ENCODE measurements around the gene ZNF726.

DNA sequence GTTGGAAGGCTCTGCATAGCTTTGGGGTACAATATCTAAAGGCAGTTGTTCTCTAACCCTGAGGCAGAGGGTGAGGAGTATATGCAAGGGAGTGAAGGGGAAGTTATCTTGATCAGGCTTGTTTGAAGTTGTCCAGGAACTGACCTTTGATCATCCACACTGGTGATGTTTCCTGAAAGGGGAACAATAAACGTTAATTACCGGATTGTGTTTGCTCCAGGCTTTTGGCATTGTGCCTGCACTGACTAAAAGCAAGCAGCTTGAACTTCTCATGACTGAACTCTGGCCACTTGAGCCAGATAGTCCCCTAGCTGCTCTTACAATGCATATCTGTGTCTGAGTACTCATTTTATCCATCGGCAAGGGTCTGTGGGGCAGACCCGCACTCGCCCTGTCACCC is 27.0 kb upstream of the ZNF726 start:
- TF ChIP-seq CHD4 (IDR thresholded peaks at IDR 0.05; ENCODE audit: borderline replicate concordance) (no peak), POLR2AphosphoS2 (conservative IDR thresholded peaks at IDR 0.05; ENCODE audit: low read length) (no peak), CEBPB (IDR thresholded peaks at IDR 0.05) (no peak), RCOR1 (IDR thresholded peaks at IDR 0.05; ENCODE audit: low read depth, low read length) (no peak), RFX5 (IDR thresholded peaks at IDR 0.05) (no peak), POLR2A (IDR thresholded peaks at IDR 0.05; ENCODE audit: low read length) (no peak), KDM5A (IDR thresholded peaks at IDR 0.05) (no peak), ZFP36 (IDR thresholded peaks at IDR 0.05; ENCODE audit: borderline replicate concordance, partially characterized antibody) (no peak), NR3C1 (IDR thresholded peaks at IDR 0.05) (no peak), RAD21 (conservative IDR thresholded peaks at IDR 0.05 in 1 of 2, IDR thresholded peaks at IDR 0.05 in 1 of 2) (no peak)
- TF ChIP-seq, protein P1, sequence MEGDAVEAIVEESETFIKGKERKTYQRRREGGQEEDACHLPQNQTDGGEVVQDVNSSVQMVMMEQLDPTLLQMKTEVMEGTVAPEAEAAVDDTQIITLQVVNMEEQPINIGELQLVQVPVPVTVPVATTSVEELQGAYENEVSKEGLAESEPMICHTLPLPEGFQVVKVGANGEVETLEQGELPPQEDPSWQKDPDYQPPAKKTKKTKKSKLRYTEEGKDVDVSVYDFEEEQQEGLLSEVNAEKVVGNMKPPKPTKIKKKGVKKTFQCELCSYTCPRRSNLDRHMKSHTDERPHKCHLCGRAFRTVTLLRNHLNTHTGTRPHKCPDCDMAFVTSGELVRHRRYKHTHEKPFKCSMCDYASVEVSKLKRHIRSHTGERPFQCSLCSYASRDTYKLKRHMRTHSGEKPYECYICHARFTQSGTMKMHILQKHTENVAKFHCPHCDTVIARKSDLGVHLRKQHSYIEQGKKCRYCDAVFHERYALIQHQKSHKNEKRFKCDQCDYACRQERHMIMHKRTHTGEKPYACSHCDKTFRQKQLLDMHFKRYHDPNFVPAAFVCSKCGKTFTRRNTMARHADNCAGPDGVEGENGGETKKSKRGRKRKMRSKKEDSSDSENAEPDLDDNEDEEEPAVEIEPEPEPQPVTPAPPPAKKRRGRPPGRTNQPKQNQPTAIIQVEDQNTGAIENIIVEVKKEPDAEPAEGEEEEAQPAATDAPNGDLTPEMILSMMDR (IDR thresholded peaks at IDR 0.05): no peak
- TF ChIP-seq, protein P2, sequence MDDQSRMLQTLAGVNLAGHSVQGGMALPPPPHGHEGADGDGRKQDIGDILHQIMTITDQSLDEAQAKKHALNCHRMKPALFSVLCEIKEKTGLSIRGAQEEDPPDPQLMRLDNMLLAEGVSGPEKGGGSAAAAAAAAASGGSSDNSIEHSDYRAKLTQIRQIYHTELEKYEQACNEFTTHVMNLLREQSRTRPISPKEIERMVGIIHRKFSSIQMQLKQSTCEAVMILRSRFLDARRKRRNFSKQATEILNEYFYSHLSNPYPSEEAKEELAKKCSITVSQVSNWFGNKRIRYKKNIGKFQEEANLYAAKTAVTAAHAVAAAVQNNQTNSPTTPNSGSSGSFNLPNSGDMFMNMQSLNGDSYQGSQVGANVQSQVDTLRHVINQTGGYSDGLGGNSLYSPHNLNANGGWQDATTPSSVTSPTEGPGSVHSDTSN (IDR thresholded peaks at IDR 0.05): no peak
- TF ChIP-seq, protein P3, sequence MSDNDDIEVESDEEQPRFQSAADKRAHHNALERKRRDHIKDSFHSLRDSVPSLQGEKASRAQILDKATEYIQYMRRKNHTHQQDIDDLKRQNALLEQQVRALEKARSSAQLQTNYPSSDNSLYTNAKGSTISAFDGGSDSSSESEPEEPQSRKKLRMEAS (IDR thresholded peaks at IDR 0.05): no peak
- TF ChIP-seq, protein P4, sequence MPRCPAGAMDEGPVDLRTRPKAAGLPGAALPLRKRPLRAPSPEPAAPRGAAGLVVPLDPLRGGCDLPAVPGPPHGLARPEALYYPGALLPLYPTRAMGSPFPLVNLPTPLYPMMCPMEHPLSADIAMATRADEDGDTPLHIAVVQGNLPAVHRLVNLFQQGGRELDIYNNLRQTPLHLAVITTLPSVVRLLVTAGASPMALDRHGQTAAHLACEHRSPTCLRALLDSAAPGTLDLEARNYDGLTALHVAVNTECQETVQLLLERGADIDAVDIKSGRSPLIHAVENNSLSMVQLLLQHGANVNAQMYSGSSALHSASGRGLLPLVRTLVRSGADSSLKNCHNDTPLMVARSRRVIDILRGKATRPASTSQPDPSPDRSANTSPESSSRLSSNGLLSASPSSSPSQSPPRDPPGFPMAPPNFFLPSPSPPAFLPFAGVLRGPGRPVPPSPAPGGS (IDR thresholded peaks at IDR 0.05): no peak

Measured in A549 (cell line).